GM12891 (cell line): ENCODE data around the gene INPP1.

Experiments used
- PAX5 ChIP-seq: IDR thresholded peaks from 2 replicates; pipeline ENCODE4 v1.6.1; 2011; ENCODE audit warnings: low read length, moderate library complexity, mild to moderate bottlenecking; ENCODE audit not compliant: insufficient read depth, severe bottlenecking
- POLR2A ChIP-seq: IDR thresholded peaks from 2 replicates; pipeline ENCODE4 v1.6.1; 2011; ENCODE audit warnings: low read depth, low read length, control low read depth
- POLR2AphosphoS5 ChIP-seq: IDR thresholded peaks from 2 replicates; pipeline ENCODE4 v1.6.1; 2011; ENCODE audit warnings: low read depth, low read length, control low read depth
- SPI1 ChIP-seq: IDR thresholded peaks from 2 replicates; pipeline ENCODE4 v1.6.1; 2011; ENCODE audit warnings: low read depth, low read length, control low read depth
- TAF1 ChIP-seq: IDR thresholded peaks from 2 replicates; pipeline ENCODE4 v1.6.1; 2011; ENCODE audit warnings: low read depth, low read length, control low read depth

DNA sequence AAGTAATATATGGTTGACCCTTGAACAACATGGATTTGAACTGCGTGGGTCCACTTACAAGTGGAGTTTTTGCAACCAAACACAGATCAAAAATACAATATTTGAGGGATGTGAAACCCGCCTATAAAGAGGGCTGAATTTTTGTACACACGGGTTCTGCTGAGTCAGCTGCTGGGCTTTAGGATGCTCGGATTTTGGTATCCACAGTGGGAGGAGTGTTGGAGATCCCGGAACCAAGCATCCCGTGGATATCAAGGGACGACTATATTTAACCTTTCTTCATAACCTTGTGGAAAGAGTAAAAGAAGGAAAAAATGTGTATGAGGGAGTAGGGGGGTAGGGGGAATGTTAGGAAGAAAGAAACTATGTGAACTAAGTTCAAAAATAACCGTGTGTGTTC lies 10.0 kb upstream of the INPP1 start:
- TF ChIP-seq POLR2AphosphoS5, result no peak
- TF ChIP-seq TAF1, result no peak
- TF ChIP-seq POLR2A, result no peak
- TF ChIP-seq SPI1, result no peak
- no peak for TF ChIP-seq PAX5
